Ovary (tissue), 3 donors: Measurements from ENCODE around the gene IQSEC2.

Experiments used
- POLR2A ChIP-seq: fragments of 450-650 bp; IDR thresholded peaks from one replicate; pipeline ENCODE4 v1.6.1; 2017; ENCODE audit warnings: antibody characterized with exemption, mild to moderate bottlenecking, moderate library complexity
- TF ChIP-seq, protein P1 (sequence below), 3 donors: fragments of 450-650 bp in 2 of 3; fragments of 200-600 bp in 1 of 3; IDR thresholded peaks; one replicate each; pipeline versions ENCODE4 v1.5.1 to v1.8.0; 2016 to 2022; ENCODE audit warnings: antibody characterized with exemption in 3 of 3, mild to moderate bottlenecking in 1 of 3
- donor health status: DM: no; HTN: no; CAD: no.

DNA sequence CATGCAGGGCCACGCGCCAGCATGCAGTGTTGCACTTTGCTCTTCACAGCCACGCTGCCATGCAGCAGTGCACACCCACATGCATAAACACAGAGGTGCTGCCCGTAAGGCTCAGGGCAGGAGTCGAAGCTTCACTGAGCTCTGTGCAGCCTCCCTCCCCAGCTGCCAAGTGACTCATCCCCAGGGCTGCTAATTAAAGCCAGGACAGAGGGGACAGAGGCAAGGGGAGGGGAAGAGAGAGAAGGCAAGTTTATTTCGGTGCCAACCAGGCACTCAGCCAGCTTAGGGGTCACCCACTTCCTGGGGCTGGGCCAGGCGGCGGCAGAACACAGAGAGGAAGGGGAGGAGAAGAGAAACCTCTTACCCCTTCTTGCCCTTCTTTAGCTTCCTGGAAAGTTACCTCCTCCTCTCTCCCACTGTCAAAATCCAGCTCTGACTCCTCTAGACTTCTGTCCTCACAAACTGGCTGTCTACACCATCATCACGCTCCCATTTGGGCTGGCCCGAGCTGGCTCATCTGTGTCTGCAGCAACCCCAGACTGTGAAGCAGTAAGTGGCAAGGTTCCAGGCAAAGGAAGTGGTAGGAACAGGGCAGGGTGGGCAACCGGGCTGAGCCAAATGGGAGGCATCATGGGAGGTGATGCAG, 6.2 kb upstream of the IQSEC2 start:
- TF ChIP-seq, protein P1, sequence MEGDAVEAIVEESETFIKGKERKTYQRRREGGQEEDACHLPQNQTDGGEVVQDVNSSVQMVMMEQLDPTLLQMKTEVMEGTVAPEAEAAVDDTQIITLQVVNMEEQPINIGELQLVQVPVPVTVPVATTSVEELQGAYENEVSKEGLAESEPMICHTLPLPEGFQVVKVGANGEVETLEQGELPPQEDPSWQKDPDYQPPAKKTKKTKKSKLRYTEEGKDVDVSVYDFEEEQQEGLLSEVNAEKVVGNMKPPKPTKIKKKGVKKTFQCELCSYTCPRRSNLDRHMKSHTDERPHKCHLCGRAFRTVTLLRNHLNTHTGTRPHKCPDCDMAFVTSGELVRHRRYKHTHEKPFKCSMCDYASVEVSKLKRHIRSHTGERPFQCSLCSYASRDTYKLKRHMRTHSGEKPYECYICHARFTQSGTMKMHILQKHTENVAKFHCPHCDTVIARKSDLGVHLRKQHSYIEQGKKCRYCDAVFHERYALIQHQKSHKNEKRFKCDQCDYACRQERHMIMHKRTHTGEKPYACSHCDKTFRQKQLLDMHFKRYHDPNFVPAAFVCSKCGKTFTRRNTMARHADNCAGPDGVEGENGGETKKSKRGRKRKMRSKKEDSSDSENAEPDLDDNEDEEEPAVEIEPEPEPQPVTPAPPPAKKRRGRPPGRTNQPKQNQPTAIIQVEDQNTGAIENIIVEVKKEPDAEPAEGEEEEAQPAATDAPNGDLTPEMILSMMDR (IDR thresholded peaks at IDR 0.05), result no peak
- TF ChIP-seq POLR2A, result no peak
